Brain microvascular endothelial cell (primary cell): ENCODE results near the gene ASCC3.
A peak's percentile ranks its signal among the peaks of the same experiment; 100 is the strongest.

Experiments
- DNase-seq: peaks from one replicate; pipeline ENCODE4 v3.0.0-alpha.2; 2020
- H3K27ac ChIP-seq: fragments of 250-450 bp; sonication (Bioruptor Pico); 2 replicates; pipeline ENCODE4 v1.5.1; 2020; ENCODE audit warnings: mild to moderate bottlenecking, moderate library complexity
- H3K27me3 ChIP-seq: fragments of 250-450 bp; sonication (Bioruptor Pico); replicated peaks from 2 replicates; pipeline ENCODE4 v1.5.1; 2020; ENCODE audit warnings: mild to moderate bottlenecking
- H3K36me3 ChIP-seq: fragments of 250-450 bp; sonication (Bioruptor Pico); replicated peaks from 2 replicates; pipeline ENCODE4 v1.5.1; 2020; ENCODE audit warnings: mild to moderate bottlenecking
- H3K4me3 ChIP-seq: 2 replicates; pipeline ENCODE4 v1.5.1; 2011; ENCODE audit warnings: low read depth, mild to moderate bottlenecking, control low read depth, low read length, moderate library complexity
- in situ Hi-C: cut with HindIII; loops from 2 replicates; pipeline ENCODE4 v1.10.0; 2017; ENCODE audit warnings: low sequenced_read_pairs, low pct_ligation_motif_present
- TF ChIP-seq, protein P1 (sequence below): IDR thresholded peaks from 2 replicates; pipeline ENCODE4 v1.5.1; 2011; ENCODE audit warnings: low read depth, mild to moderate bottlenecking, moderate library complexity, low read length, control low read depth, inconsistent platforms; ENCODE audit errors: missing control alignments

Gene ASCC3

DNA sequence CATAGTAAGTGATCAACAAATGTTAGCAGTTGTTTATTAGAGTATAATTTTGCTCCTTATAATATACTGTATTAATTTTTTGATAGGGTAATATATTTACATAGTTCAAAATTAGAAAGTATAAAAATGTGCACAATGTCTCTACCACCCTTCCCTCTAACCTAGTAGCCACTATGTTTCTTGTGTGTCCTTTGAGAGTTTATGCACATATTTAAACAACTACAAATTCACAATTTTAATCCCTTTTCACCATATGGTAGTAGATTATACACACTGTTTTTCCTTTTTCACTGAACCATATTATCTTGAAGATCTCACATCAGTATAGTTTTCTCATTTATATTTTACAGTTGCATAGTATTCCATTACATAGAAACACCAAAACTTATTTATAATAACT lies 194.9 kb downstream of the ASCC3 start:
- TF ChIP-seq, protein P1, sequence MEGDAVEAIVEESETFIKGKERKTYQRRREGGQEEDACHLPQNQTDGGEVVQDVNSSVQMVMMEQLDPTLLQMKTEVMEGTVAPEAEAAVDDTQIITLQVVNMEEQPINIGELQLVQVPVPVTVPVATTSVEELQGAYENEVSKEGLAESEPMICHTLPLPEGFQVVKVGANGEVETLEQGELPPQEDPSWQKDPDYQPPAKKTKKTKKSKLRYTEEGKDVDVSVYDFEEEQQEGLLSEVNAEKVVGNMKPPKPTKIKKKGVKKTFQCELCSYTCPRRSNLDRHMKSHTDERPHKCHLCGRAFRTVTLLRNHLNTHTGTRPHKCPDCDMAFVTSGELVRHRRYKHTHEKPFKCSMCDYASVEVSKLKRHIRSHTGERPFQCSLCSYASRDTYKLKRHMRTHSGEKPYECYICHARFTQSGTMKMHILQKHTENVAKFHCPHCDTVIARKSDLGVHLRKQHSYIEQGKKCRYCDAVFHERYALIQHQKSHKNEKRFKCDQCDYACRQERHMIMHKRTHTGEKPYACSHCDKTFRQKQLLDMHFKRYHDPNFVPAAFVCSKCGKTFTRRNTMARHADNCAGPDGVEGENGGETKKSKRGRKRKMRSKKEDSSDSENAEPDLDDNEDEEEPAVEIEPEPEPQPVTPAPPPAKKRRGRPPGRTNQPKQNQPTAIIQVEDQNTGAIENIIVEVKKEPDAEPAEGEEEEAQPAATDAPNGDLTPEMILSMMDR = no peak
- Histone ChIP-seq H3K36me3 (no peaks in the 10 kb centered on the region), H3K27ac (no peak overlapping the region), H3K27me3 (no peaks in the 10 kb centered on the region), H3K4me3 (no peak overlapping the region)
- in situ Hi-C loops = no loop called here
- DNase-seq = no peak

GRCh38 chr6:100685747-100686146 lies 195.4 kb downstream of the ASCC3 start:
- Histone ChIP-seq H3K4me3 (no peak overlapping the region), H3K27me3 (no peaks in the 10 kb centered on the region), H3K36me3 (no peaks in the 10 kb centered on the region), H3K27ac (no peak overlapping the region)
- peak; percentile 29 for DNase-seq
- TF ChIP-seq, protein P1 = no peak
- in situ Hi-C loops = no loop called here

DNA sequence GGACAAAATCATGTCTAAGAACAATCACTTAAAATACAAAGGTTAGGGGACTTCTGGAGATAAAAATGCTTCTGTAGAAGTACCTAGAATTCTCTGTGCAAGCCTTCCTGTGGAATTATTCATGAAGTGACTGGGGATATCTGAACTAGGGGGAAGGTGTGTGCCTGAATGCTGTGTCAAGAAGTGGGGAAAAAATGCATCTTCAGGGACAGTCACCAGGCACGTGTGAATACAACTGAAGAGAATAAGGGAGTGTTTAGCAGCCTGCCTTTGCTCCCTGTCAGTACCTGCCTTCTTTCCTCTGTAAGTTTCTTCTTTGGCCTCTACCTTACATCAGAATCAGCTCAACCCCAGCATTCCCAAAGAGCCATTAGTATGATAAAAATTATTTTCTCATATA lies 201.0 kb downstream of the ASCC3 start:
- no peak overlapping the region for H3K27ac ChIP-seq
- no peaks in the 10 kb centered on the region for H3K27me3 ChIP-seq
- H3K4me3 ChIP-seq = no peak overlapping the region
- H3K36me3 ChIP-seq = no peaks in the 10 kb centered on the region
- DNase-seq = no peak
- TF ChIP-seq, protein P1 = no peak
- in situ Hi-C loops = no loop called here

DNA sequence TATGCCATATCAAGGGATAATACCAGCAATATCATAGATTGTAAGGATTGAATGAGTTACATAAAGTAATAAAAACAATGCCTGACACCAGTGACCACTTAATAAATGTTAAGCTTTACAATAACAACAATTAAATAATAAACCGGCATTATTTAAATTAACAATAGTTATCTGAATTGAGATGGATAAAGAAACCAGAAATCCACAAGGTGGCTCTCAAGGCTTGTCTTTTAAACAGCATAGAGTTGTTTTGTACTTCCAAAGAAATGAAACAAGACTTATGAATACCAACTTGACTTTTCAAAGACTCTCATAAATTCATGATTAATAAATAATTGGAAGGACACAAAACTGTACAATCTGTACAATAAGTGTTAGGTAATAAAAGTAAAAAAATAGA lies 203.1 kb downstream of the ASCC3 start:
- in situ Hi-C loops = no loop called here
- DNase-seq = no peak
- Histone ChIP-seq H3K4me3 (no peak overlapping the region), H3K36me3 (no peaks in the 10 kb centered on the region), H3K27ac (no peak overlapping the region), H3K27me3 (no peaks in the 10 kb centered on the region)
- TF ChIP-seq, protein P1 = no peak

DNA sequence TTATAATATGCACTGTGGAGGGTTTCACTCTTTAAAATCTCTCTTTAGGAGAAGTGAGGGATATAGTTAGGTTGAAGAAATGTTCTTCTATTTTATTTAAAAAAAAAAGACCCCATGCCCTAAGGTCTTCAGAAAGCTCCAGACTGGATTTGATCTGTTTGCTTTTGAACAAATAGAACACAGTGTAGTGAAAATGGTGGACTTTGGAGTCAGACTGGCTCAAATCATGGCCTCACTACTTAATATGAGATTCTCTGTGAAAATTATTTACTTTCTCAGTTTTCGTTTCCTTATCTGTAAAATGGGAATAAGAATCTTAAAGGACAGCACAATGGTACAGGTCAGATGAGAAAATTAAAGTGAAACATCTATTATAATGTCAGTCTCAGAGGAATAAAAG lies 203.9 kb downstream of the ASCC3 start:
- in situ Hi-C loops = no loop called here
- Histone ChIP-seq H3K36me3 (no peaks in the 10 kb centered on the region), H3K4me3 (no peak overlapping the region), H3K27ac (no peak overlapping the region), H3K27me3 (no peaks in the 10 kb centered on the region)
- TF ChIP-seq, protein P1 = no peak
- no peak for DNase-seq

GRCh38 chr6:100673641-100674040 lies 207.5 kb downstream of the ASCC3 start:
- H3K36me3 ChIP-seq = no peaks in the 10 kb centered on the region
- no peak overlapping the region for H3K27ac ChIP-seq
- in situ Hi-C loops = no loop called here
- no peaks in the 10 kb centered on the region for H3K27me3 ChIP-seq
- no peak for DNase-seq
- no peak overlapping the region for H3K4me3 ChIP-seq
- TF ChIP-seq, protein P1 = no peak
